Measurements from ENCODE around the gene ADRA2C. TPM values are rescaled to one million over a fixed set of nuclear protein-coding genes. Genes with fewer than 3 reads are reported as not detected.

Gene ADRA2C
- total RNA-seq, 1 experiment from 2014 or later, result 8.6 TPM

DNA sequence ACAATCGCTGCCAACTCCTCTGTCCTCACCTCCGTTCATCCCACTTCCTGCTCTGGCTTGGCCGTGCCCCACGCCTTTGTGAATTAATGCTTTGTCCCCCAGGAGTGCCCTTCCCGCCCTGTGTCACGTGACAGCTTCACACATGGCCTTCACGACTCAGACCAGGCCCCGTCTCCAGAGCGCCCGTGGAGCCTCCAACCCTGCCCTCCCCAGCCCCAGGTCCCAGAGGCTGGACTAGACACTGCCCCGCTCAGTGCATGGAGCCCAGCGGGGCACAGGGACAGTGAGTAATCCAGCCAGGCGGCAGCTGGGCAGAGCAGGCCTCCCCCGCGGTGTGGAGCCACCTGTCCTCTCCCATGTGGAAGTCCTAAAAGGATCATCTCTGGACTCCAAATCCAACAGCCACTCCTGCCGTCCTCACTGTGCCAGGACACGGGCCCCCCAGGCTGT is 7.4 kb downstream of the ADRA2C start:
- H3K14ac ChIP-seq (ENCODE audit: insufficient read depth, low read length), result no peak overlapping the region
- no peak overlapping the region for H3T11ph ChIP-seq (ENCODE audit: low read length)
- no peaks in the 10 kb centered on the region; the same call in 1 of the 2 replicates for H3K4me1 ChIP-seq (ENCODE audit: insufficient read depth, low read length)
- H3K9ac ChIP-seq (ENCODE audit: extremely low read depth, insufficient read length, low read length), result no peak overlapping the region
- H3K23me2 ChIP-seq (ENCODE audit: insufficient read length, low read depth, low read length, poor library complexity, severe bottlenecking), result no peaks in the 10 kb centered on the region
- no peak overlapping the region for H3K23ac ChIP-seq (ENCODE audit: insufficient read length, low read depth, low read length)
- WGBS (ENCODE audit: extremely low coverage, insufficient read length, low lambda C conversion rate), result no CpG with 5 or more reads among the region's 17 CpGs
- H3K9me3 ChIP-seq (ENCODE audit: control insufficient read depth, low read depth, low read length), result no peaks in the 10 kb centered on the region
- H3K4me1 Mint-ChIP-seq, result peaks cover 4 to 25% of the 10 kb centered on the region in 2 experiments; a peak in 3 of 4 replicates
- no peaks in the 10 kb centered on the region for H3K79me1 ChIP-seq (ENCODE audit: insufficient read depth, low read depth, low read length, poor library complexity, severe bottlenecking)
- no peaks in the 10 kb centered on the region for H3K27me3 ChIP-seq (ENCODE audit: insufficient read depth, low read length)
- H3K27me3 Mint-ChIP-seq (ENCODE audit: low read depth), result peaks cover 20% of the 10 kb centered on the region
- TF ChIP-seq CTCF (conservative IDR thresholded peaks at IDR 0.05), result no peak
- H4K8ac ChIP-seq (replicated peaks; ENCODE audit: insufficient read length, low read depth, low read length), result no peak overlapping the region
- no peak overlapping the region for H2AFZ ChIP-seq (ENCODE audit: low read length)
- H3K27ac Mint-ChIP-seq, result no peak overlapping the region
- no peak overlapping the region for H3K4me2 ChIP-seq (ENCODE audit: insufficient read depth, insufficient read length, low read length)
- no peak overlapping the region for H2BK12ac ChIP-seq (ENCODE audit: insufficient read length, low read depth, low read length)
- H2BK20ac ChIP-seq (ENCODE audit: low read depth, low read length, poor library complexity, severe bottlenecking), result no peak overlapping the region
- no peaks in the 10 kb centered on the region for H3K79me2 ChIP-seq (ENCODE audit: insufficient read depth, low read length)
- H3K18ac ChIP-seq (ENCODE audit: insufficient read length, low read depth, low read length), result no peak overlapping the region
- H2BK15ac ChIP-seq (ENCODE audit: low read depth, low read length), result no peak overlapping the region
- no peak for DNase-seq
- no peak overlapping the region for H4K91ac ChIP-seq (ENCODE audit: insufficient read length, low read depth, low read length)
- no peak overlapping the region for H2BK120ac ChIP-seq (ENCODE audit: low read depth, low read length, poor library complexity, severe bottlenecking)
- H3K36me3 Mint-ChIP-seq (ENCODE audit: insufficient read depth in 1 of 3, low read depth in 3 of 3), result no peaks in the 10 kb centered on the region; a peak in 1 of 7 replicates
- no peak overlapping the region for H4K5ac ChIP-seq (ENCODE audit: insufficient read length, low read depth, low read length)
- H3K56ac ChIP-seq (ENCODE audit: insufficient read length, low read depth, low read length), result no peak overlapping the region
- H2AK5ac ChIP-seq (ENCODE audit: insufficient read length, low read length), result no peak overlapping the region
- H2BK5ac ChIP-seq (ENCODE audit: insufficient read length, low read length), result no peak overlapping the region
- H4K20me1 ChIP-seq (ENCODE audit: control insufficient read depth, insufficient read depth, insufficient read length), result peaks cover 2% of the 10 kb centered on the region
- H3K27ac ChIP-seq (ENCODE audit: insufficient read length, low read depth, low read length), result no peak overlapping the region
- H3K4ac ChIP-seq (ENCODE audit: low read depth, low read length), result no peak overlapping the region
- H3K4me3 Mint-ChIP-seq, result no peak overlapping the region
- H3K9me3 Mint-ChIP-seq, result no peaks in the 10 kb centered on the region

All from H9 (cell line).